Measurements from ENCODE around the gene CEP128.
A peak's percentile ranks its signal among the peaks of the same experiment; 100 is the strongest.

Gene CEP128

GRCh38 chr14:80606347-80606772, 335.2 kb downstream of the CEP128 start:
- DNase-seq, result no peak

GRCh38 chr14:80605536-80605935, 336.0 kb downstream of the CEP128 start:
- no peak for DNase-seq

GRCh38 chr14:80602946-80603345, 338.6 kb downstream of the CEP128 start:
- no peak for DNase-seq

GRCh38 chr14:80587096-80587724, 354.3 kb downstream of the CEP128 start:
- DNase-seq, result peak in 1 of 2 donors; percentile 5

- DNase-seq, result no peak
Measured at GRCh38 chr14:80586131-80586530, 355.4 kb downstream of the CEP128 start.

- no peak for DNase-seq
Measured at GRCh38 chr14:80585506-80585835, 356.1 kb downstream of the CEP128 start.

GRCh38 chr14:80584744-80585505, 356.6 kb downstream of the CEP128 start:
- no peak for DNase-seq

- no peak for DNase-seq
Measured at GRCh38 chr14:80577599-80577998, 363.9 kb downstream of the CEP128 start.

- DNase-seq, result no peak
Measured at GRCh38 chr14:80576401-80576800, 365.1 kb downstream of the CEP128 start.

GRCh38 chr14:80575763-80576162, 365.8 kb downstream of the CEP128 start:
- no peak for DNase-seq

- DNase-seq, result no peak
Measured at GRCh38 chr14:80572666-80573065, 368.9 kb downstream of the CEP128 start.

- DNase-seq, result no peak
Measured at GRCh38 chr14:80570930-80571298, 370.6 kb downstream of the CEP128 start.

- DNase-seq, result no peak
Measured at GRCh38 chr14:80567905-80568536, 373.5 kb downstream of the CEP128 start.

- DNase-seq, result no peak
Measured at GRCh38 chr14:80565001-80565400, 376.5 kb downstream of the CEP128 start.

- no peak for DNase-seq
Measured at GRCh38 chr14:80564051-80564450, 377.5 kb downstream of the CEP128 start.

- no peak for DNase-seq
Measured at GRCh38 chr14:80560800-80561657, 380.5 kb downstream of the CEP128 start.

GRCh38 chr14:80554139-80554538, 387.4 kb downstream of the CEP128 start:
- no peak for DNase-seq

- DNase-seq, result no peak
Measured at GRCh38 chr14:80549141-80549540, 392.4 kb downstream of the CEP128 start.

- DNase-seq, result no peak
Measured at GRCh38 chr14:80545935-80546854, 395.3 kb downstream of the CEP128 start.

- no peak for DNase-seq
Measured at GRCh38 chr14:80544366-80544765, 397.2 kb downstream of the CEP128 start.

- no peak for DNase-seq
Measured at GRCh38 chr14:80543211-80543610, 398.3 kb downstream of the CEP128 start.

Data from CD4-positive, alpha-beta T cell treated with Interferon alpha-2 for 1 hour (primary cell).